IMR-90 (cell line): Measurements from ENCODE around the gene CSF2RB.

ENCODE experiments used
- CTCF ChIP-seq: conservative IDR thresholded peaks from 2 replicates; pipeline ENCODE4 v1.5.1; 2012; ENCODE audit warnings: mild to moderate bottlenecking, low read depth, low read length, improper control_type of control experiment
- ELK1 ChIP-seq: fragments of 150-350 bp; IDR thresholded peaks from 2 replicates; pipeline ENCODE4 v1.6.1; 2016; ENCODE audit warnings: low read depth, mild to moderate bottlenecking, low read length, moderate library complexity, borderline replicate concordance
- POLR2A ChIP-seq: IDR thresholded peaks from 2 replicates; pipeline ENCODE4 v1.6.1; 2012; ENCODE audit warnings: mild to moderate bottlenecking, low read depth, low read length
- RAD21 ChIP-seq: IDR thresholded peaks from 2 replicates; pipeline ENCODE4 v1.6.1; 2012; ENCODE audit warnings: low read length, improper control_type of control experiment
- RFX5 ChIP-seq: IDR thresholded peaks from 2 replicates; pipeline ENCODE4 v1.8.0; 2012; ENCODE audit warnings: low read depth, mild to moderate bottlenecking, low read length, moderate library complexity
- SMC3 ChIP-seq: fragments of 150-350 bp; IDR thresholded peaks from 2 replicates; pipeline ENCODE4 v1.6.1; 2016; ENCODE audit warnings: low read depth, mild to moderate bottlenecking, antibody characterized with exemption, low read length, moderate library complexity

- no peak for TF ChIP-seq CTCF
- no peak for TF ChIP-seq POLR2A
- no peak for TF ChIP-seq RAD21
- TF ChIP-seq RFX5 = no peak
- no peak for TF ChIP-seq SMC3
- no peak for TF ChIP-seq ELK1
Measured at GRCh38 chr22:36924151-36924698, 10.8 kb downstream of the CSF2RB start.
